Mucosa of stomach (tissue), 1 donor: Measurements from ENCODE around the gene ARIH2.

Source experiments
- H3K27me3 ChIP-seq: one replicate; pipeline ENCODE4 v1.7.0; 2013; ENCODE audit warnings: mild to moderate bottlenecking, low read length; ENCODE audit not compliant: control insufficient read depth, insufficient read depth
- H3K36me3 ChIP-seq: one replicate; pipeline ENCODE4 v1.7.0; 2013; ENCODE audit warnings: low read length; ENCODE audit not compliant: control insufficient read depth, insufficient read depth
- H3K4me1 ChIP-seq: one replicate; pipeline ENCODE4 v1.7.0; 2013; ENCODE audit warnings: mild to moderate bottlenecking, low read length; ENCODE audit not compliant: control insufficient read depth, insufficient read depth
- H3K4me3 ChIP-seq: one replicate; pipeline ENCODE4 v1.7.0; 2013; ENCODE audit warnings: low read length
- H3K9ac ChIP-seq: one replicate; pipeline ENCODE4 v1.7.0; 2013; ENCODE audit warnings: mild to moderate bottlenecking, low read length, moderate library complexity
- H3K9me3 ChIP-seq: one replicate; pipeline ENCODE4 v1.7.0; 2013; ENCODE audit warnings: mild to moderate bottlenecking, low read length, moderate library complexity; ENCODE audit not compliant: control insufficient read depth
- donor health status: Pancreatic carcinoma.

Gene ARIH2

GRCh38 chr3:48960841-48961413 is 42.3 kb downstream of the ARIH2 start:
- Histone ChIP-seq H3K36me3 (no peaks in the 10 kb centered on the region), H3K9ac (no peak overlapping the region), H3K4me1 (no peaks in the 10 kb centered on the region), H3K9me3 (no peaks in the 10 kb centered on the region), H3K4me3 (no peak overlapping the region), H3K27me3 (no peaks in the 10 kb centered on the region)

GRCh38 chr3:48962340-48962739 is 43.7 kb downstream of the ARIH2 start:
- Histone ChIP-seq H3K27me3 (no peaks in the 10 kb centered on the region), H3K9me3 (no peaks in the 10 kb centered on the region), H3K4me3 (no peak overlapping the region), H3K9ac (no peak overlapping the region), H3K4me1 (no peaks in the 10 kb centered on the region), H3K36me3 (no peaks in the 10 kb centered on the region)

GRCh38 chr3:48962939-48963338 is 44.3 kb downstream of the ARIH2 start:
- no peaks in the 10 kb centered on the region for H3K36me3 ChIP-seq
- H3K9ac ChIP-seq = no peak overlapping the region
- H3K9me3 ChIP-seq = no peaks in the 10 kb centered on the region

GRCh38 chr3:48963591-48963990 is 44.9 kb downstream of the ARIH2 start:
- Histone ChIP-seq H3K9ac (no peak overlapping the region), H3K36me3 (peaks cover 4% of the 10 kb centered on the region), H3K27me3 (no peaks in the 10 kb centered on the region), H3K9me3 (no peaks in the 10 kb centered on the region), H3K4me1 (no peaks in the 10 kb centered on the region), H3K4me3 (no peak overlapping the region)

More at GRCh38 chr3:48962939-48963338, 44.3 kb downstream of the ARIH2 start:
- Histone ChIP-seq H3K27me3 (no peaks in the 10 kb centered on the region), H3K4me1 (no peaks in the 10 kb centered on the region), H3K4me3 (no peak overlapping the region)

- Histone ChIP-seq H3K4me1 (no peaks in the 10 kb centered on the region), H3K4me3 (no peak overlapping the region), H3K9me3 (no peaks in the 10 kb centered on the region), H3K9ac (no peak overlapping the region), H3K27me3 (no peaks in the 10 kb centered on the region), H3K36me3 (peaks cover 5% of the 10 kb centered on the region)
These were observed 47.7 kb downstream of the ARIH2 start for GRCh38 chr3:48966367-48966766.

GRCh38 chr3:48966876-48967361 is 48.3 kb downstream of the ARIH2 start:
- no peaks in the 10 kb centered on the region for H3K9me3 ChIP-seq
- no peak overlapping the region for H3K4me3 ChIP-seq
- no peaks in the 10 kb centered on the region for H3K4me1 ChIP-seq
- H3K27me3 ChIP-seq = no peaks in the 10 kb centered on the region
- peaks cover 5% of the 10 kb centered on the region for H3K36me3 ChIP-seq
- H3K9ac ChIP-seq = no peak overlapping the region

GRCh38 chr3:48970586-48970985 is 51.9 kb downstream of the ARIH2 start:
- Histone ChIP-seq H3K36me3 (peaks cover 16% of the 10 kb centered on the region), H3K4me1 (no peaks in the 10 kb centered on the region), H3K4me3 (no peak overlapping the region), H3K27me3 (no peaks in the 10 kb centered on the region), H3K9ac (no peak overlapping the region), H3K9me3 (no peaks in the 10 kb centered on the region)

GRCh38 chr3:48974076-48974864 is 55.6 kb downstream of the ARIH2 start:
- Histone ChIP-seq H3K9me3 (no peaks in the 10 kb centered on the region), H3K4me1 (no peaks in the 10 kb centered on the region), H3K27me3 (no peaks in the 10 kb centered on the region), H3K36me3 (peaks cover 11% of the 10 kb centered on the region), H3K4me3 (no peak overlapping the region), H3K9ac (no peak overlapping the region)

GRCh38 chr3:48979451-48979850 is 60.8 kb downstream of the ARIH2 start:
- Histone ChIP-seq H3K9ac (no peak overlapping the region), H3K36me3 (peaks cover 18% of the 10 kb centered on the region), H3K4me1 (no peaks in the 10 kb centered on the region), H3K4me3 (no peak overlapping the region), H3K27me3 (no peaks in the 10 kb centered on the region), H3K9me3 (no peaks in the 10 kb centered on the region)

GRCh38 chr3:48980295-48980694 is 61.7 kb downstream of the ARIH2 start:
- Histone ChIP-seq H3K9ac (no peak overlapping the region), H3K36me3 (peaks cover 13% of the 10 kb centered on the region), H3K9me3 (no peaks in the 10 kb centered on the region), H3K4me1 (no peaks in the 10 kb centered on the region), H3K27me3 (no peaks in the 10 kb centered on the region), H3K4me3 (no peak overlapping the region)

- Histone ChIP-seq H3K4me3 (no peak overlapping the region), H3K36me3 (peaks cover 13% of the 10 kb centered on the region), H3K9me3 (no peaks in the 10 kb centered on the region)
These were observed 63.4 kb downstream of the ARIH2 start for GRCh38 chr3:48982016-48982415.

GRCh38 chr3:48982686-48983085 is 64.0 kb downstream of the ARIH2 start:
- Histone ChIP-seq H3K36me3 (peaks cover 13% of the 10 kb centered on the region), H3K9ac (no peak overlapping the region), H3K4me3 (no peak overlapping the region), H3K27me3 (no peaks in the 10 kb centered on the region), H3K9me3 (no peaks in the 10 kb centered on the region), H3K4me1 (no peaks in the 10 kb centered on the region)

More at GRCh38 chr3:48982016-48982415, 63.4 kb downstream of the ARIH2 start:
- Histone ChIP-seq H3K4me1 (no peaks in the 10 kb centered on the region), H3K9ac (no peak overlapping the region), H3K27me3 (no peaks in the 10 kb centered on the region)
